NB4 (cell line): ENCODE measurements around the gene SH3BP4.

ENCODE experiments used
- CTCF ChIP-seq: IDR thresholded peaks from one replicate; pipeline ENCODE4 v1.5.1; 2012; ENCODE audit warnings: low read depth, low read length
- POLR2A ChIP-seq: IDR thresholded peaks from 2 replicates; pipeline ENCODE4 v1.6.1; 2011; ENCODE audit warnings: mild to moderate bottlenecking; ENCODE audit not compliant: insufficient read length; ENCODE audit errors: extremely low read depth

- TF ChIP-seq CTCF (no peak), POLR2A (no peak)
These were observed 126.4 kb downstream of the SH3BP4 start for GRCh38 chr2:235078182-235078581.
